HUES64 (cell line): Measurements from ENCODE around the gene NTRK1.

Source experiments
- H3K27ac ChIP-seq: 2 replicates; pipeline ENCODE4 v1.7.0; 2013; ENCODE audit warnings: low read depth, low read length, inconsistent platforms
- H3K27me3 ChIP-seq: 2 replicates; pipeline ENCODE4 v1.6.1; 2013; ENCODE audit warnings: mild to moderate bottlenecking, low read length; ENCODE audit not compliant: insufficient read depth
- H3K36me3 ChIP-seq: 2 replicates; pipeline ENCODE4 v1.6.1; 2013; ENCODE audit warnings: mild to moderate bottlenecking, low read length; ENCODE audit not compliant: insufficient read depth
- H3K4me1 ChIP-seq: 2 replicates; pipeline ENCODE4 v1.6.1; 2013; ENCODE audit warnings: mild to moderate bottlenecking, low read length, moderate library complexity; ENCODE audit not compliant: insufficient read depth
- H3K4me3 ChIP-seq: 2 replicates; pipeline ENCODE4 v1.5.1; 2013; ENCODE audit warnings: mild to moderate bottlenecking, low read length, moderate library complexity
- H3K9ac ChIP-seq: 2 replicates; pipeline ENCODE4 v1.6.1; 2013; ENCODE audit warnings: mild to moderate bottlenecking, low read depth, low read length
- H3K9me3 ChIP-seq: 2 replicates; pipeline ENCODE4 v1.6.1; 2013; ENCODE audit warnings: low read depth, low read length; ENCODE audit not compliant: insufficient read depth
- WGBS: fragments of 150-250, 120-280 bp; methylation state at CpG from one replicate; pipeline ENCODE4 v1.1.7; 2013; ENCODE audit warnings: missing lambda C conversion rate; 5-methylcytosine and 5-hydroxymethylcytosine counted together

NTRK1 gene

DNA sequence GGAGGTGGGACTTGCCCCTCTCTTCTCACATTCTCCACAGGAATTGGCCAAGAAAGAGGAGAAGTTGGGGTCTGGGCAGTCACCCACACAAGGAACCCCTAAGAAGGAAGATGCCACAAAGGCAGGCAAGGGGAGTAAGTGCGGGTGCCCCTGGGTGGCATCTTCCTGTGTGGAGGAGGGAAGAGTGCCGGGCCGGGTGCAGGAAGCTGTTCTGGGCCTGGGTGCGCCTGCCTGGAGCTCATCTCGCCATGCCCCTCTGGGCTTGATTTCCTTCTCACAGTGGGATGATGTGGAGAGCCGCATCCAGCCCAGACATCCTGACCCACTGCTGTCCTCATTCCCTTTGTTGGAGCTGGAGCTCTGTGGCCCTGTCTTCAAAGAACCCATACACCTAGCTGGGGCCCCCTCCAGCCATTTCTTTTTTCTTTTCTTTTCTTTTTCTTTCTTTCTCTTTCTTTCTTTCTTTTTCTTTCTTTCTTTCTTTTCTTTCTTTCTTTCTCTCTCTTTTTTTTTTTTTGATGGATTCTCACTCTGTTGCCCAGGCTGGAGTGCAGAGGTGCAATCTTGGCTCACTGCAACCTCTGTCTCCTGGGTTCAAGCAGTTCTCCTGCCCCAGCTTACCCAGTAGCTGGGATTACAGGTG, 69.1 kb downstream of the NTRK1 start:
- no peaks in the 10 kb centered on the region for H3K9me3 ChIP-seq
- no peak overlapping the region for H3K27ac ChIP-seq
- no peaks in the 10 kb centered on the region; the same call in 1 of the 2 replicates for H3K4me1 ChIP-seq
- WGBS = 75% methylated on average over 6 of the region's 6 CpGs
- no peak overlapping the region for H3K4me3 ChIP-seq
- no peak overlapping the region for H3K9ac ChIP-seq
- peaks cover 60% of the 10 kb centered on the region for H3K27me3 ChIP-seq
- H3K36me3 ChIP-seq = peaks cover 5% of the 10 kb centered on the region; the same call in 1 of the 2 replicates

GRCh38 chr1:156930483-156930882, 69.8 kb downstream of the NTRK1 start:
- Histone ChIP-seq H3K27ac (no peak overlapping the region), H3K9me3 (no peaks in the 10 kb centered on the region), H3K27me3 (peaks cover 52% of the 10 kb centered on the region), H3K4me1 (no peaks in the 10 kb centered on the region; the same call in 1 of the 2 replicates), H3K9ac (no peak overlapping the region), H3K4me3 (no peak overlapping the region), H3K36me3 (peaks cover 11% of the 10 kb centered on the region)
- 55% methylated on average over 4 of the region's 4 CpGs for WGBS
